Adrenal gland (tissue), 5 donors: ENCODE measurements around the gene KLHL4.

Experiments
- POLR2A ChIP-seq, 2 donors: fragments of 450-650 bp; IDR thresholded peaks; one replicate each; pipeline ENCODE4 v1.6.1; 2017; ENCODE audit warnings: antibody characterized with exemption in 2 of 2, mild to moderate bottlenecking in 2 of 2, moderate library complexity in 1 of 2
- TF ChIP-seq, protein P1 (sequence below), 6 experiments: fragments of 450-650 bp in 4 of 6; fragments of 200-600 bp in 2 of 6; sonication (generic) in 1 of 6; IDR thresholded peaks; 1 replicate in 5 of 6; 2 replicates in 1 of 6; pipeline versions ENCODE4 v1.5.1 to v1.8.0; 2016 to 2021; ENCODE audit warnings: antibody characterized with exemption in 6 of 6, mild to moderate bottlenecking in 2 of 6, moderate library complexity in 1 of 6
- donor health status: DM: no; HTN: no; CAD: no.

GRCh38 chrX:87515836-87516235 lies 1.8 kb upstream of the KLHL4 start:
- no peak for TF ChIP-seq POLR2A (IDR thresholded peaks at IDR 0.05)
- TF ChIP-seq, protein P1, sequence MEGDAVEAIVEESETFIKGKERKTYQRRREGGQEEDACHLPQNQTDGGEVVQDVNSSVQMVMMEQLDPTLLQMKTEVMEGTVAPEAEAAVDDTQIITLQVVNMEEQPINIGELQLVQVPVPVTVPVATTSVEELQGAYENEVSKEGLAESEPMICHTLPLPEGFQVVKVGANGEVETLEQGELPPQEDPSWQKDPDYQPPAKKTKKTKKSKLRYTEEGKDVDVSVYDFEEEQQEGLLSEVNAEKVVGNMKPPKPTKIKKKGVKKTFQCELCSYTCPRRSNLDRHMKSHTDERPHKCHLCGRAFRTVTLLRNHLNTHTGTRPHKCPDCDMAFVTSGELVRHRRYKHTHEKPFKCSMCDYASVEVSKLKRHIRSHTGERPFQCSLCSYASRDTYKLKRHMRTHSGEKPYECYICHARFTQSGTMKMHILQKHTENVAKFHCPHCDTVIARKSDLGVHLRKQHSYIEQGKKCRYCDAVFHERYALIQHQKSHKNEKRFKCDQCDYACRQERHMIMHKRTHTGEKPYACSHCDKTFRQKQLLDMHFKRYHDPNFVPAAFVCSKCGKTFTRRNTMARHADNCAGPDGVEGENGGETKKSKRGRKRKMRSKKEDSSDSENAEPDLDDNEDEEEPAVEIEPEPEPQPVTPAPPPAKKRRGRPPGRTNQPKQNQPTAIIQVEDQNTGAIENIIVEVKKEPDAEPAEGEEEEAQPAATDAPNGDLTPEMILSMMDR (IDR thresholded peaks at IDR 0.05), result no peak
